ENCODE results near the gene AHSG. TPM values are rescaled to one million over a fixed set of nuclear protein-coding genes. Genes with fewer than 3 reads are reported as not detected.

Gene AHSG
- total and polyA plus RNA-seq, 8 donors = 0.12 to 1.8 (median 0.24) TPM; not detected in 4

DNA sequence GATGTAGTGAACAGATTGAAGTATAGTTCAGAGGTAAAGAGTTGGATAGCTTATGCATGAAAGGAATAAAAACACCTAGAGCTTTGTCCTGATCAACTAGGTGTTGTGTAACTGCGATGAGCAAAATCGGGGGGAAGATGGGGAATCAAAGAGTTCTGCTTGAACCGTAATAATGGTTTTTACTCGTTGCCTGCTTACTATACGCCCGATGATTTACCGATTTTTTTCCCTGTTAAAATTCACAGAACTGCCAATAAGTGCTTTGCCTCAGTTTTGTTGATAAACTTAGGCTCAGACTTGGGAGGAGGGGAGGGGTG is 43.1 kb upstream of the AHSG start:
- H3K36me3 ChIP-seq = peaks cover 0 to 8% (median 3%) of the 10 kb centered on the region in 3 donors
- no peak for ATAC-seq
- H3K4me3 ChIP-seq = peak overlapping the region; percentile 27 to 90 (median 56)
- 3 to 6% methylated on average over 7 of the region's 7 CpGs for WGBS, 2 donors
- no peak for FAIRE-seq
- peaks cover 14 to 27% (median 23%) of the 10 kb centered on the region in 3 donors for H3K4me1 ChIP-seq
- H3K27me3 ChIP-seq = no peaks in the 10 kb centered on the region
- DNase-seq = no peak
- intact Hi-C loops (cut with DNase I) = no loop called here
- TF ChIP-seq, protein P1, sequence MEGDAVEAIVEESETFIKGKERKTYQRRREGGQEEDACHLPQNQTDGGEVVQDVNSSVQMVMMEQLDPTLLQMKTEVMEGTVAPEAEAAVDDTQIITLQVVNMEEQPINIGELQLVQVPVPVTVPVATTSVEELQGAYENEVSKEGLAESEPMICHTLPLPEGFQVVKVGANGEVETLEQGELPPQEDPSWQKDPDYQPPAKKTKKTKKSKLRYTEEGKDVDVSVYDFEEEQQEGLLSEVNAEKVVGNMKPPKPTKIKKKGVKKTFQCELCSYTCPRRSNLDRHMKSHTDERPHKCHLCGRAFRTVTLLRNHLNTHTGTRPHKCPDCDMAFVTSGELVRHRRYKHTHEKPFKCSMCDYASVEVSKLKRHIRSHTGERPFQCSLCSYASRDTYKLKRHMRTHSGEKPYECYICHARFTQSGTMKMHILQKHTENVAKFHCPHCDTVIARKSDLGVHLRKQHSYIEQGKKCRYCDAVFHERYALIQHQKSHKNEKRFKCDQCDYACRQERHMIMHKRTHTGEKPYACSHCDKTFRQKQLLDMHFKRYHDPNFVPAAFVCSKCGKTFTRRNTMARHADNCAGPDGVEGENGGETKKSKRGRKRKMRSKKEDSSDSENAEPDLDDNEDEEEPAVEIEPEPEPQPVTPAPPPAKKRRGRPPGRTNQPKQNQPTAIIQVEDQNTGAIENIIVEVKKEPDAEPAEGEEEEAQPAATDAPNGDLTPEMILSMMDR (IDR thresholded peaks at IDR 0.05) = no peak
- no peaks in the 10 kb centered on the region for H3K9me3 ChIP-seq
- peak overlapping the region in 3 of 4 donors; percentile 50 to 91 (median 60) for H3K27ac ChIP-seq

DNA sequence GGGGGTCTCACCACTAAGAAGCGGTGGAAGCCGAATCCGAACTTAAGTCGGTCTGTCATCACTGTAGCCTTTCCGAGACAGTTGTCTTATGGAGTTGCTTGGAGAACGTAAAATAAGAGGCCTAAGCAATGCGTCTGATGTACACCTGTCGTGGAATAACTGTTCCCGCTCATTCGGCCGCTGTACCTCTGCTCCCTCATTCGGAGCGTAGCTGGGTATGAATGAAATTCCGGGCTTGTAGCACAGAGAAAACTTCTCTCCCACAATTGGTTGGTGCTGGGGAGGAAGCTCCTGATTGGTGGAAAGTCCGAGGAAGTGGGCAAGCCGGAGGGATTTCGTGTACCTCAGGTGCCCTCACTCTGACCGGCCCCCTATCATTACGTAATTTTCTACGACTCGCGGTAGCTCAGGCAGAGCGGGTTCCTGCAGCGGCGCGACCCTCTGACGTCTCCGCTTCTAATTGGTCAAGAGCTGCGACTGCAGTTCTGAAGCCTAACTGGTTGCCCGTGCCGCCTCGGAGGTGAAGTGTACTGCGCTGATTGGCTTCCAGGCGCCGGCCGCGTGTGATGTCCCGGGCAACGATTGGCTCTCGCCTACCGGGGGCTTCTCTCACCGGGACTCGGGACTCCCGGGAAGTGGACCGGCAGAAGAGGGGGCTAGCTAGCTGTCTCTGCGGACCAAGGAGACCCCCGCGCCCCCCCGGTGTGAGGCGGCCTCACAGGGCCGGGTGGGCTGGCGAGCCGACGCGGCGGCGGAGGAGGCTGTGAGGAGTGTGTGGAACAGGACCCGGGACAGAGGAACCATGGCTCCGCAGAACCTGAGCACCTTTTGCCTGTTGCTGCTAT is 42.5 kb upstream of the AHSG start, which contains the start of gene DNAJB11:
TSS of gene DNAJB11 (plus strand) at position 625 of the 845 bp plus-strand sequence. CDS start at position 803, 178 bp downstream.
- Histone ChIP-seq H3K9me3 (no peaks in the 10 kb centered on the region), H3K27ac (peak within 1 kb of the TSS; percentile 83 to 91 (median 86)), H3K36me3 (peaks cover 0 to 8% (median 3%) of the 10 kb centered on the region in 3 donors), H3K4me3 (peak within 1 kb of the TSS; percentile 56 to 90 (median 72)), H3K4me1 (peaks cover 15 to 30% (median 25%) of the 10 kb centered on the region in 3 donors), H3K27me3 (no peaks in the 10 kb centered on the region)
- ATAC-seq (peak; percentile 83 to 94 (median 90)), DNase-seq (peak; percentile 96 to 100 (median 98)), FAIRE-seq (peak; percentile 98)
- TF ChIP-seq, protein P1 (IDR thresholded peaks at IDR 0.05) = no peak
- intact Hi-C loops (cut with DNase I) = no loop called here
- 0% methylated on average over 59 of the region's 59 CpGs for WGBS, 2 donors

DNA sequence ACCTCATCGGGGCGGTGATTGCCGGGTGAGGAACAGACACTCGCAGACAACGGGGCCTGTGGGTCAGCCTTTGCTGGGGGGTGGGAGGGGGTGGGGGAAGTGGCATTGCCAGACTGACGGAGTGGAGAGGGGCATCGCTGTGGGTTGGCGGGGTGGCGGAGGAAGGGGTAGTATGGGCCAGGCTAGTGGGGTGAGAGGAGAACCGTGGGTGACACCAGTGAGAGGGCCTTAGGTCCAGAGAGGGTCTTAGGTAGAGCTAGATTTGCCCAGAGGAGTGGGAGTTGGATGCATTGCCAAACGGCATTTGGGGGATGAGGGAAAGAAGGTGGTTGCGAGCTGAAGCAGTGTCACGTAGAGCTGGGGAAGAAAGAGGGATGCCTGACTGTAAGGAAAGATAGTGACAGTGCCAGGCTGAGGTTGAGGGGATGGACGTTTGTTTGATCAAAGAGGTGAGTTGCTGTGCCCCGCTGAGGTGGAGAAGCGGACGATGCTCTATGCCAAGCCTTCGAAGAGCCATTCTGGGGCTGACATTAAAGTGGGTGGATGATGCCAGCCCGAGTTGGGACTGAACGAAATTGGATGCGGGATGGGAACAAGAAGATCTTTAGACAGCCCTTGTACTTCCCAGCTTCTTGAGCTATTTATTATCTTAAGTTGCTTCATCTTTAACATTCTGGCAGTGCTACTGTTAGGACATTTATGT is 41.8 kb upstream of the AHSG start:
- Histone ChIP-seq H3K27ac (peak overlapping the region; percentile 83 to 91 (median 86)), H3K4me1 (peaks cover 15 to 27% (median 25%) of the 10 kb centered on the region in 3 donors), H3K36me3 (peaks cover 0 to 15% (median 8%) of the 10 kb centered on the region in 3 donors), H3K27me3 (no peaks in the 10 kb centered on the region), H3K4me3 (peak overlapping the region; percentile 56 to 90 (median 72)), H3K9me3 (no peaks in the 10 kb centered on the region)
- DNase-seq (peak in 1 of 6 donors; percentile 33), ATAC-seq (no peak), FAIRE-seq (no peak)
- intact Hi-C loops (cut with DNase I) = no loop called here
- TF ChIP-seq, protein P1 (IDR thresholded peaks at IDR 0.05) = no peak
- 3 to 4% methylated on average over 21 of the region's 21 CpGs for WGBS, 2 donors

DNA sequence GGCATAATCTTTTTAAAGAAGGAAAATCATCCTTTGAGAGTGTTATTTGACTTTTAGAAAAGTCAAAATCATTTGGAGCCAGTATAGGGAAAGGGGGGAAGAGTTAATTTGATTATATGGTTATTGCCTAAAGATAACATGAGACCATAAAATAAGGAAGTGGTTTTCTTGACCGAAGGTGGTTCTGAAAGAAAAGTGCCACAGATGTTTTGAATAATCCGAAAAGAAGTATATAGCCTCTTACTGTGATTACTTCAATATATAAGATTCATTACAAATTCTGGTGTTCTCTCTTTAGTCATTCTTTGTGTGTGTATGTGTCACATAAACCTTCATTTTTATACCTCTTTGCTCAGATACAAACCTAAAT is 41.2 kb upstream of the AHSG start:
- Histone ChIP-seq H3K9me3 (no peaks in the 10 kb centered on the region), H3K36me3 (peaks cover 0 to 20% (median 8%) of the 10 kb centered on the region in 3 donors), H3K27me3 (no peaks in the 10 kb centered on the region), H3K4me1 (peaks cover 15 to 27% (median 25%) of the 10 kb centered on the region in 3 donors), H3K27ac (no peak overlapping the region), H3K4me3 (peak overlapping the region in 3 of 4 donors; percentile 61 to 90 (median 82))
- no peak for DNase-seq
- no peak for FAIRE-seq
- intact Hi-C loops (cut with DNase I) = no loop called here
- WGBS, 2 donors = 42 to 49% methylated on average over 2 of the region's 2 CpGs
- ATAC-seq = no peak
- TF ChIP-seq, protein P1 (IDR thresholded peaks at IDR 0.05) = no peak
